Measurements from ENCODE around the gene CHI3L2.

Gene CHI3L2, protein sequence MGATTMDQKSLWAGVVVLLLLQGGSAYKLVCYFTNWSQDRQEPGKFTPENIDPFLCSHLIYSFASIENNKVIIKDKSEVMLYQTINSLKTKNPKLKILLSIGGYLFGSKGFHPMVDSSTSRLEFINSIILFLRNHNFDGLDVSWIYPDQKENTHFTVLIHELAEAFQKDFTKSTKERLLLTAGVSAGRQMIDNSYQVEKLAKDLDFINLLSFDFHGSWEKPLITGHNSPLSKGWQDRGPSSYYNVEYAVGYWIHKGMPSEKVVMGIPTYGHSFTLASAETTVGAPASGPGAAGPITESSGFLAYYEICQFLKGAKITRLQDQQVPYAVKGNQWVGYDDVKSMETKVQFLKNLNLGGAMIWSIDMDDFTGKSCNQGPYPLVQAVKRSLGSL

DNA sequence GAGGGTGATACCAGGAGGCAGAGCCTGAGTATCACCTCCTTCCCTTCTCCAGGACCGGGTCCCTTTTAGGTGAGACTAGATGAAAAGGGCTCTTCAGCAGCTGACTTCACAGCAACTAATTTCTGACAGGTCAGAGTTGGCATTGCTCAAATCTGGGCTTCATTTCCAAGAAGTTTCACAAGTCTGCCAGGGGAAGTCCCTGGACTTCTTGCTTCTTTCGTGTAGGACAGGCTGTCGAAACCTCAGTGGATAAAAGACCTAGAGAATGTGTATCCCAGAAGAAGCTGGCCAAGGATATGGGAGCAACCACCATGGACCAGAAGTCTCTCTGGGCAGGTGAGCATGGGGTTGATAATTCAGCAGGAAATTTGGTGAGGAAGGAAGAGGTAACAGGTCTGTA is at the start of gene CHI3L2:
Gene CHI3L2, plus strand, starts transcription at position 280 of the 400 bp plus-strand sequence. Its CDS starts 17 bp downstream, at position 297.
- TF ChIP-seq ZFX (IDR thresholded peaks at IDR 0.05): no peak
- TF ChIP-seq, protein P1, sequence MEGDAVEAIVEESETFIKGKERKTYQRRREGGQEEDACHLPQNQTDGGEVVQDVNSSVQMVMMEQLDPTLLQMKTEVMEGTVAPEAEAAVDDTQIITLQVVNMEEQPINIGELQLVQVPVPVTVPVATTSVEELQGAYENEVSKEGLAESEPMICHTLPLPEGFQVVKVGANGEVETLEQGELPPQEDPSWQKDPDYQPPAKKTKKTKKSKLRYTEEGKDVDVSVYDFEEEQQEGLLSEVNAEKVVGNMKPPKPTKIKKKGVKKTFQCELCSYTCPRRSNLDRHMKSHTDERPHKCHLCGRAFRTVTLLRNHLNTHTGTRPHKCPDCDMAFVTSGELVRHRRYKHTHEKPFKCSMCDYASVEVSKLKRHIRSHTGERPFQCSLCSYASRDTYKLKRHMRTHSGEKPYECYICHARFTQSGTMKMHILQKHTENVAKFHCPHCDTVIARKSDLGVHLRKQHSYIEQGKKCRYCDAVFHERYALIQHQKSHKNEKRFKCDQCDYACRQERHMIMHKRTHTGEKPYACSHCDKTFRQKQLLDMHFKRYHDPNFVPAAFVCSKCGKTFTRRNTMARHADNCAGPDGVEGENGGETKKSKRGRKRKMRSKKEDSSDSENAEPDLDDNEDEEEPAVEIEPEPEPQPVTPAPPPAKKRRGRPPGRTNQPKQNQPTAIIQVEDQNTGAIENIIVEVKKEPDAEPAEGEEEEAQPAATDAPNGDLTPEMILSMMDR (conservative IDR thresholded peaks at IDR 0.05): no peak
- H3K27ac ChIP-seq: no peak within 1 kb of the TSS

DNA sequence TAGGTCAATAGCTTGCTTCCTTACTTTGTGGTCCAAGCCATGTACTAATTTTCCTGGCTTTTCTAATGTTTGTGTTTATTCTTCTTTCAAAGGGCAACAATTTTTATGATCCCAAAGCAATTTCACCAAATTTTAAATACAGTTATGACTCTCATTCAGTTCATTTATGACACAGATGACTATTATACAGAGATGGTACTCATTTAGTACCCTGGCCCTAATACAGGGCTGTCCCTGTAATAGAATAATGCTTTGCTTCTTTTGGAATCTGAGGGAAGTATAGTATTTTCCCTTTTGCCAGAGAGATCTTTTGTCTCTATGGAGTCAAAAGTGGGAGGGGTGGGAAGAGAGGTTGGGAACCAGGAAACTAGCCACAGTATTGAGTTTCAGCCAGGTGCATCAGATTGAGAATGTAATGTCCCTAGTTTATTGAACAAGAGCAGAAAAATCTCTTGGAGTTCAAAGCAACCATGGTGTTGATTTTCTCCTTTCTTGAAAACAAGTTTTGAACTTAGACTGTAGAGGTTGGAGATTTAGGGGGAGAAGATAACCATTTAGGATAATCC is 47.5 kb upstream of the CHI3L2 start:
- TF ChIP-seq, protein P1 (conservative IDR thresholded peaks at IDR 0.05): no peak
- no peak for TF ChIP-seq ZFX (IDR thresholded peaks at IDR 0.05)
- H3K27ac ChIP-seq: no peak overlapping the region

DNA sequence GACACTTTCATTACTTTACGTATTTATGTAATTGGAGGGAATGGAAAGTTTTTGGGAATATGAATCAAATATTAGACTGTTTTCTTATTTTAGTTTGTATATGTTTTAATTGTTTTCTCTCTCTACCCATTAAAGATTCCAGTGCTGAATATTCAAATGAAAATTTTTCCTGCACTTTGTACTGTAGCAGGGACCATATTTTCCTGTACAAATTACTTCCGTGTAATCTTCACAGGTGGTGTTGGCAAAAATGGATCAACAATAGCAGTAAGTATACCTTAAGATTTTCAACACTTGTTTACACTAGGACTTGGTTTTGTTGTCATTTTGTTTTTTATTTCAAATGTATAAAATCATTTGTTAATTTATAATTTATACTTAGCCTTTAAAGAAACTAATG is 45.5 kb upstream of the CHI3L2 start:
- no peak overlapping the region for H3K27ac ChIP-seq
- no peak for TF ChIP-seq ZFX (IDR thresholded peaks at IDR 0.05)
- TF ChIP-seq, protein P1 (conservative IDR thresholded peaks at IDR 0.05): no peak

DNA sequence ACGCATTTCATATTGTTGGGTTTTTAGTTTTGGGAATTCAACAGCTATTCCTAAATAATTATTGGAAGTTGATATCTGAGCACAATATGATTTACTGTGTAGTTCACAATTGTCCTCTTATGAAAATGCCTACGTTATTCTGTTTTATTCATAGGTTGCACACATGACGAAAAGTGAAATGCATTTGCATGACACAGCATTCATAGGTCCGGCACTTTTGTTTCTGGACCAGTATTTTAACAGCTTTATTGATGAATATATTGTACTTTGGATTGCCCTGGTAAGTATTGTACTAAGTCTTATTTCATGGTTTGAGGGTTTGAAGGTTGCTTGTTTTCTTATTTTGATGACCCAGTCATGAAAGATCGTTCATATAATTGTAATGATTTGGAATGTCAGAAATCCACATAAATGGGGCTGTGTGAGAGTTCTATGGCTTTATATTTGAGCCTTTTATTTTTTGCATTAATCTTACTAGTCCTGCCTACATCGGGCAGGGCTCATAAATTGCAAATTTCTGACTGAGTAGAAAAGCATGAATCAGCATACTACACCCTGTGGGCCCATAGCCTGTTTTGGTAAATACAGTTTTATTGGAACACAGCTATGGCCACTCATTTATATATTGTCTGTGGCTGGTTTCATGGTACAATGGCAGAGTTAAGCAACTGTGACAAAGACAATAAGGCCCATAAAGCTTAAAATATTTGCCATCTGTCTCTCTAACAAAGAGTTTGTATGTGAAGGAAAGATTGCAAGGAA is 44.0 kb upstream of the CHI3L2 start:
- no peak overlapping the region for H3K27ac ChIP-seq
- no peak for TF ChIP-seq ZFX (IDR thresholded peaks at IDR 0.05)
- TF ChIP-seq, protein P1 (conservative IDR thresholded peaks at IDR 0.05): no peak

DNA sequence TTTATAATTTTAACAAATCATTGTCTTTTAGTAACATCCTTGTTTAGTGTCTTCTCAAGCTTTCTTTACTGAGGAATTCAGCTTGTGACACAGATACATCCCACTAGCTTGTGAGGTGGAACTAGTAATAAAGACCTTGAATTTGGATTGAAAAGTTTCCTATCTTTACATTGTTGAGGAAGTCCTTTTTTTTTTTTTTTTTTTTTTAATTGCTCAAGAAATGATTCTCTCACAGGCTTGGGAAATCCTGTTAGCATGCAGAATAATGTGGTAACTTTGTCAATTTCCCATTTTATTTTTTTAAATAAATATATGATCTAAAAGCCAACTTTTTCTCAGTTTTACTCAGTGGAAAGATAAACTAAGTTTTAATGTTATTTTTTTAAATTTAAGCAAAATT is 42.9 kb upstream of the CHI3L2 start:
- H3K27ac ChIP-seq: no peak overlapping the region
- TF ChIP-seq, protein P1 (conservative IDR thresholded peaks at IDR 0.05): no peak
- TF ChIP-seq ZFX (IDR thresholded peaks at IDR 0.05): no peak

DNA sequence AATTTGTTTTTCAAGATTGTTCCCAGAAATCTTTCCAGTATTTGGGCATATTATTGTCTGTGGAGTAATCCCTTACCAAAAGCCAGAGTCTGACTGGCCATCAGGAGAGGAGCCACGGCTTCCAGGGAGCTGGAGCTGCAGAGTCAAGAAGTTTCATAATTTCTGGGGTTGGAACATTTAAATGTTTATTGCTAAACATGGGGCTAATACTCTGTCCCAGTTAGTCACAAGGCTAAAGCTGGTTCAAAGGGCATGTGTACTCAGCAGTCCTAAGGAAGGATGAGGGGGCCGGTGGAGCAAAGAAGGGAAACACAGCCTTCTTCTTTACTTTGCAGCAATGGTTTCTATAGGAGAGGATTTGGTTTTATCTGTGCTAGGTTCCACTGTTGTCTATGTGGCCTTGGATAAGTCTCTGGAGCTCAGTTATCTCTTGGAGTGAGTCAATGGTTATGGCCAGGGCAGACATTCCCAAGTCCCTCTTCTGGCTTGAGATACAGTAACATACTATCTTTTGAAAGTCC is 36.5 kb upstream of the CHI3L2 start:
- no peak for TF ChIP-seq ZFX (IDR thresholded peaks at IDR 0.05)
- TF ChIP-seq, protein P1 (conservative IDR thresholded peaks at IDR 0.05): no peak
- no peak overlapping the region for H3K27ac ChIP-seq
